Activated B cell treated with CpG ODN at 0.5 μM for 24 hours (primary cell): ENCODE data around the gene SPIN1. TPM values are rescaled to one million over a fixed set of nuclear protein-coding genes. Genes with fewer than 3 reads are reported as not detected.

ENCODE experiments used
- ATAC-seq: fragments of 200-7000 bp; cut with Tn5 transposase; one replicate; pipeline ENCODE4 v1.10.0; 2021; ENCODE audit warnings: low read depth, mild to moderate bottlenecking, moderate library complexity
- CTCF ChIA-PET: fragments of 350-600 bp; sonication (Branson Sonifier 250); formaldehyde crosslinking; loops from one replicate; lab custom pipeline; 2021; ENCODE audit warnings: antibody characterized with exemption; lab: Charles Lee
- POLR2A ChIA-PET: fragments of 350-600 bp; sonication (Branson Sonifier 250); formaldehyde crosslinking; loops from one replicate; lab custom pipeline; 2021; ENCODE audit warnings: antibody characterized with exemption; lab: Charles Lee
- DNase-seq: peaks from one replicate; pipeline ENCODE4 v3.0.0; 2022
- H3K27ac Mint-ChIP-seq: one replicate; pipeline ENCODE4 v1.8.0; 2020; ENCODE audit warnings: mixed read lengths
- H3K27me3 Mint-ChIP-seq: one replicate; pipeline ENCODE4 v1.8.0; 2021; ENCODE audit warnings: mixed read lengths
- H3K36me3 Mint-ChIP-seq: one replicate; pipeline ENCODE4 v1.8.0; 2021; ENCODE audit warnings: low read depth, mixed read lengths
- H3K4me1 Mint-ChIP-seq: one replicate; pipeline ENCODE4 v1.8.0; 2021; ENCODE audit warnings: mixed read lengths
- H3K4me3 Mint-ChIP-seq: one replicate; pipeline ENCODE4 v1.8.0; 2020; ENCODE audit warnings: mild to moderate bottlenecking, mixed read lengths
- H3K9me3 Mint-ChIP-seq: one replicate; pipeline ENCODE4 v1.8.0; 2020; ENCODE audit warnings: mixed read lengths
- intact Hi-C: fragments of 100-400 bp; cut with micrococcal nuclease; formaldehyde crosslinking; loops from one replicate; pipeline ENCODE4 v1.15.1; 2024
- total RNA-seq: library from RNA; stranded (reverse); gene quantifications from 2 replicates; pipeline ENCODE4 v1.2.3, GENCODE V29; 2022
- TF ChIP-seq, protein P1 (sequence below): fragments of 200-600 bp; IDR thresholded peaks from one replicate; pipeline ENCODE4 v1.8.0; 2022; ENCODE audit warnings: antibody characterized with exemption, mild to moderate bottlenecking

SPIN1 gene
- total RNA-seq, 1 donor from 2014 or later: 20.7 TPM

DNA sequence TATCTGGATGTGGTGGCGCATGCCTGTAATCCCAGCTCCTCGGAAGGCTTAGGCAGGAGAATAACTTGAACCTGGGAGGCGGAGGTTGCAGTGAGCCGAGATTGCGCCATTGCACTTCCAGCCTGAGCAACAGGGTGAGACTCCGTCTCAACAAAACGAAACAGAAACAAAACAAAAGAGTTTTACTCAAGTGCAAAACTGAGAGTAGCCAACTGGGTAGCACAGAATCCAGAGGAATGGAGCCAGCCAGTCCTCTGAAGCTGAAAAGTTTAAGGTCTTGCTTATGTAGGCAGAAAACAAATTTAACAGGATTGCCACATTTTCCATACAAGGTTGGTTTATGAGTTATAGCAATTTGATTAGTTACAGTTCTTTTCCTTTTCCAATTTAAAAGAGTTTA, 32.0 kb downstream of the SPIN1 start:
- H3K4me1 Mint-ChIP-seq: no peaks in the 10 kb centered on the region
- POLR2A ChIA-PET: no interaction called here
- intact Hi-C loops: no loop called here
- H3K27me3 Mint-ChIP-seq: no peaks in the 10 kb centered on the region
- DNase-seq: no peak
- peaks cover 16% of the 10 kb centered on the region for H3K9me3 Mint-ChIP-seq
- H3K36me3 Mint-ChIP-seq: peaks cover 65% of the 10 kb centered on the region
- ATAC-seq: no peak
- no peak overlapping the region for H3K4me3 Mint-ChIP-seq
- CTCF ChIA-PET: no interaction called here
- TF ChIP-seq, protein P1, sequence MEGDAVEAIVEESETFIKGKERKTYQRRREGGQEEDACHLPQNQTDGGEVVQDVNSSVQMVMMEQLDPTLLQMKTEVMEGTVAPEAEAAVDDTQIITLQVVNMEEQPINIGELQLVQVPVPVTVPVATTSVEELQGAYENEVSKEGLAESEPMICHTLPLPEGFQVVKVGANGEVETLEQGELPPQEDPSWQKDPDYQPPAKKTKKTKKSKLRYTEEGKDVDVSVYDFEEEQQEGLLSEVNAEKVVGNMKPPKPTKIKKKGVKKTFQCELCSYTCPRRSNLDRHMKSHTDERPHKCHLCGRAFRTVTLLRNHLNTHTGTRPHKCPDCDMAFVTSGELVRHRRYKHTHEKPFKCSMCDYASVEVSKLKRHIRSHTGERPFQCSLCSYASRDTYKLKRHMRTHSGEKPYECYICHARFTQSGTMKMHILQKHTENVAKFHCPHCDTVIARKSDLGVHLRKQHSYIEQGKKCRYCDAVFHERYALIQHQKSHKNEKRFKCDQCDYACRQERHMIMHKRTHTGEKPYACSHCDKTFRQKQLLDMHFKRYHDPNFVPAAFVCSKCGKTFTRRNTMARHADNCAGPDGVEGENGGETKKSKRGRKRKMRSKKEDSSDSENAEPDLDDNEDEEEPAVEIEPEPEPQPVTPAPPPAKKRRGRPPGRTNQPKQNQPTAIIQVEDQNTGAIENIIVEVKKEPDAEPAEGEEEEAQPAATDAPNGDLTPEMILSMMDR: no peak
- H3K27ac Mint-ChIP-seq: no peak overlapping the region

DNA sequence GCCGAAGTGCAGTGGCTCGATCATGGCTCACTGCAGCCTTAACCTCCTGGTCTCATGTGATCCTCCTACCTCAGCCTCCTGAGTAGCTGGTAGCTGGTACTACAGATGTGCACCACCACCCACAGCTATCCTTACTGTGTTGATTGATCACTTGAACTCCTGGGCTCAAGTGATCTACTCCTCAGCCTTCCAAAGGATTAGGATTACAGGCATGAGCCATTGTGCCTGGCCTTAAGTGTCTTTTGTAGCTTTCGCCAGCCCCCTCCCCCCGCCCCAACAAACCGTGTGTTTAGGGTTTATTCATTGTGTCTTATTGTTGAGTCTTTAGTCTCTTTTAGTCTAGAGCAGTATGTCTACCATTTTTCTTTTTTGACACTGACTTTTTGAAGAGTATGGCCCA, 33.1 kb downstream of the SPIN1 start:
- DNase-seq: no peak
- no peak overlapping the region for H3K4me3 Mint-ChIP-seq
- POLR2A ChIA-PET: no interaction called here
- CTCF ChIA-PET: no interaction called here
- ATAC-seq: no peak
- TF ChIP-seq, protein P1: no peak
- H3K9me3 Mint-ChIP-seq: peaks cover 16% of the 10 kb centered on the region
- no peak overlapping the region for H3K27ac Mint-ChIP-seq
- no peaks in the 10 kb centered on the region for H3K27me3 Mint-ChIP-seq
- intact Hi-C loops: no loop called here
- peaks cover 62% of the 10 kb centered on the region for H3K36me3 Mint-ChIP-seq
- H3K4me1 Mint-ChIP-seq: peaks cover 2% of the 10 kb centered on the region

DNA sequence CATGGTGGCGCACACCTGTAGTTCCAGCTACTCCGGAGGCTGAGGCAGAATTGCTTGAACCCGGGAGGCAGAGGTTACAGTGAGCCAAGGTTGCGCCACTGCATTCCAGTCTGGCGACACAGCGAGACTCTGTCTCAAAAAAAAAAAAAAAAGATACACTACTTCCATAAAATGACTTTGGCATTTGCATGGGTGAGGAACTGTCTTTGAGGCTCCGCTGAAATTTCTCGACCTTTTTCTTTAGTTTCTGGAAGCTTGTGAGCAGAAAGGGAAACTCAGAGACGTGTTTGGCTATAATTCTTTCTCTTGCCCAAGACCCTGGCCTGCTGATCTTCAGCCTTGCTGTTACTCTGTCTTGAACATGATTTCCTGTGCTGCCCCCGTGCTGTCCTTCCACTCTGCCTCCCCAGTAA, 37.3 kb downstream of the SPIN1 start:
- H3K36me3 Mint-ChIP-seq: peaks cover 43% of the 10 kb centered on the region
- ATAC-seq: no peak
- CTCF ChIA-PET: no interaction called here
- H3K27ac Mint-ChIP-seq: no peak overlapping the region
- DNase-seq: no peak
- H3K4me1 Mint-ChIP-seq: peaks cover 2% of the 10 kb centered on the region
- POLR2A ChIA-PET: no interaction called here
- no peak overlapping the region for H3K4me3 Mint-ChIP-seq
- no peaks in the 10 kb centered on the region for H3K9me3 Mint-ChIP-seq
- TF ChIP-seq, protein P1: no peak
- intact Hi-C loops: no loop called here
- H3K27me3 Mint-ChIP-seq: no peaks in the 10 kb centered on the region

DNA sequence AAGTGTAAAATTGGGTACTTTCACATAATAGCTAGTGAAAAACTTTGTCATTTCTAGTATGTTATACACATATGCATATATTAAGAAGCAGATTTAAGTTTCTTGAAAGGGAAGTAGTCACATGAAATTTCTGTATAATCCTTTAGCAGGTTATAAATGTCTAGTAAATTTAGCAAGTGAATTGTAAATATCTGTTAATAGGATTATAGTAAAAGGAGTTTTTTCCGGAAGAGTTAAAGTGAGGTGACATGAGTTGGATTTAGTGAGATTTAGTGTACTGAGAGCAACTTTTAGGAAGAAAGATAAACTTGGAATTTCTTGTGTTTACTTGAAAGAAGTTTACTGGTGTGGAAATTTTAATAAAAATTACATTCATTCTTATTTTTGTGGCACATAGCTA, 38.4 kb downstream of the SPIN1 start:
- ATAC-seq (no peak), DNase-seq (no peak)
- CTCF ChIA-PET: no interaction called here
- POLR2A ChIA-PET: no interaction called here
- no peaks in the 10 kb centered on the region for H3K9me3 Mint-ChIP-seq
- peaks cover 2% of the 10 kb centered on the region for H3K4me1 Mint-ChIP-seq
- no peak overlapping the region for H3K4me3 Mint-ChIP-seq
- peaks cover 39% of the 10 kb centered on the region for H3K36me3 Mint-ChIP-seq
- H3K27ac Mint-ChIP-seq: no peak overlapping the region
- intact Hi-C loops: no loop called here
- TF ChIP-seq, protein P1: no peak
- H3K27me3 Mint-ChIP-seq: no peaks in the 10 kb centered on the region

DNA sequence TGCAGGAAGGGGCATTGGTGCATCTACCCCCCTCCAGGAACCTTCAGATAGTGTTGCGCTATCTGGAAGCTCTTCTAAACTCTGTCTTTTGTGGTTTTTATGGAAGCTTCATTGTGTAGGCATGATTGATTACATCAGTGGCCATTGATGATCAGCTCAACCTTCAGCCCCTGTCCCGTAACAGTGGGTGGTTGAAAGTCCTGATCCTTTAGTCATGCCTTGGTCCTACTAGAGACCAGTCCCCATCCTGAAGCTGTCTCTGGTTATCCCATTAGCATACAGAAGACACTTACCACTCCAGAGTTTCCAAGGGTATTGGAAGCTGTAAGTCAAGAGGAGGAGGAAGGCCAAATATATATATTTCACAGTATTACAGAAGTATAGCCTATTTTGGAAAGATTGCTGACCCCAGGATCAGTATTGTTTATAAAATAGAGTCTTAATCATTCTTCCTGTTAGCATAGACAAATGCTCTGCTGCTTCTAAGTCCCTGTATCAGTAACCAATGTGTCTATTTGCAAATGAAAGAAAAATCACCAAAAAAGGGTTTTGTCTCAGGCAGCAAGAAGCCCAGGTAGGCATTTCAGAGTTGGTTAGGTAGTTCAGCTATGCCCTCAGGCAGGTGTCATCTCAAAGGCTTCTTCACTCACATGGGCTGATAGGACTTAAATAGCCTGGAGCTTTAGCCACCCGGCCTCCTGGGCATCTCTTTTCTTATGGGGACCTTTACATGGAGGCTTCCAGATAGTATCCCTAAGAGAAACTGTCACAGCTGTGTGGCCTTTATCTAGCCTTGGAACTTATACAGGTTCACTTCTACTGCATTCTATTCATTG, 41.6 kb downstream of the SPIN1 start:
- intact Hi-C loops: no loop called here
- H3K27me3 Mint-ChIP-seq: no peaks in the 10 kb centered on the region
- ChIA-PET POLR2A (interaction anchor here (0.5 kb wide), 1 partner anchor 1689 kb away, joined by 5 read pairs; no protein-coding TSS in a partner anchor), CTCF (no interaction called here)
- no peak overlapping the region for H3K4me3 Mint-ChIP-seq
- H3K27ac Mint-ChIP-seq: no peak overlapping the region
- H3K4me1 Mint-ChIP-seq: peaks cover 2% of the 10 kb centered on the region
- DNase-seq: no peak
- no peaks in the 10 kb centered on the region for H3K9me3 Mint-ChIP-seq
- peaks cover 50% of the 10 kb centered on the region for H3K36me3 Mint-ChIP-seq
- no peak for ATAC-seq
- TF ChIP-seq, protein P1: no peak
